Activated naive CD4-positive, alpha-beta T cell treated with anti-CD3 and anti-CD28 coated beads for 36 hours (primary cell): ENCODE measurements around the gene ATP6V0C. TPM values are rescaled to one million over a fixed set of nuclear protein-coding genes. Genes with fewer than 3 reads are reported as not detected.
"Not testable (repeated sequence)": the region's sequence is repeated elsewhere in the genome, so short reads cannot be mapped to it uniquely, and the experiment has no call there.

Experiments
- CTCF ChIA-PET: fragments of 350-600 bp; sonication (Branson Sonifier 250); formaldehyde crosslinking; loops from one replicate; lab custom pipeline; 2021; ENCODE audit warnings: antibody characterized with exemption; lab: Charles Lee
- DNase-seq: peaks from one replicate; pipeline ENCODE4 v3.0.0-alpha.2; 2020
- H3K27ac Mint-ChIP-seq: one replicate; pipeline ENCODE4 v1.8.0; 2021; ENCODE audit warnings: mild to moderate bottlenecking, mixed read lengths
- H3K27me3 Mint-ChIP-seq: one replicate; pipeline ENCODE4 v1.8.0; 2021; ENCODE audit warnings: low read depth, mixed read lengths
- H3K36me3 Mint-ChIP-seq: one replicate; pipeline ENCODE4 v1.8.0; 2021; ENCODE audit warnings: low read depth, mixed read lengths
- H3K4me1 Mint-ChIP-seq: one replicate; pipeline ENCODE4 v1.8.0; 2021; ENCODE audit warnings: low read depth, mixed read lengths
- H3K4me3 Mint-ChIP-seq: one replicate; pipeline ENCODE4 v1.8.0; 2021; ENCODE audit warnings: mild to moderate bottlenecking, moderate library complexity, mixed read lengths
- H3K9me3 Mint-ChIP-seq: one replicate; pipeline ENCODE4 v1.8.0; 2021; ENCODE audit warnings: mixed read lengths
- intact Hi-C: fragments of 100-400 bp; cut with micrococcal nuclease; formaldehyde crosslinking; loops from one replicate; pipeline ENCODE4 v1.15.1; 2023
- total RNA-seq, 2 experiments: library from RNA; stranded (reverse); gene quantifications; one replicate each; pipeline ENCODE4 v1.2.3, GENCODE V29; 2021

Gene ATP6V0C
- total RNA-seq, 2 experiments from 2014 or later: 81.9 TPM

DNA sequence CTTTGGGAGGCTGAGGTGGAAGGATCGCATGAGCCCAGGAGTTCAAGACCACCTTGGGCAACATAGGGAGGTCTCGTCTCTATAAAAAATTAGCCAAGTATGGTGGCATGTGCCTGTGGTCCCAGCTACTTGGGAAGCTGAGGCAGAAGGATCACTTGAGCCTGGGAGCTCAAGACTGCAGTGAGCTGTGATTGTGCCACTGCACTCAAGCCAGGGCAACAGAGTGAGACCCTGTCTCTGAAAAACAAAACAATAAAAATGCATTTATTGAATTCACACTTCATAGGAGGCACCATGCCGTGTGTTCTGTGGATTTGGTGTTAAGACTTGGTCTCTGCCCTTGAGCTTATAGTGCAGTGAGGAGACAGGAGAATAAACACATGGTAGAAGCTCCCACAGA lies 36.4 kb upstream of the ATP6V0C start:
- intact Hi-C loops: no loop called here
- Mint-ChIP-seq H3K4me1 (peaks cover 14% of the 10 kb centered on the region), H3K9me3 (no peaks in the 10 kb centered on the region), H3K36me3 (no peaks in the 10 kb centered on the region), H3K27ac (no peak overlapping the region), H3K27me3 (peaks cover 8% of the 10 kb centered on the region), H3K4me3 (no peak overlapping the region)
- DNase-seq: no peak
- CTCF ChIA-PET: interaction anchor here (1.0 kb wide), 1 partner anchor 9 kb away, joined by 3 read pairs; no protein-coding TSS in a partner anchor

DNA sequence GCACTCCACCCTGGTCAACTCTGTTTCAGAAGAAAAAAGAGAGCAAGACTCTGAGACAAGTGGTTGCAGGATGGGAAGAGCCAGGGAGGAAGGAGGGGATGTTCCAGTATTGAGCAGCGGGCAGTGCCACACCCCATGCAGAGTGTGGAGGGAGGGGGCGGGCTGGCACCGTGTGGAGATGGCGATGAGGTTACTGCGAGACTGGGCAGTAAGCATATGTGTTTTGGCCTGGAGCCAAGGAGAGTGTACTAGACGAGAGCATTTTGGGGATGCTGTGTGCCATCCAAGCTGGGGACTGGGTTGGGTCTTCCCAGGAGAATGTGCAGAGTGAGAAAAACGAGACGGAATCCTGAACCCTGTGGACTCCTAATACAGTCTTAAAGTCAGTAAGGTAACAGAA lies 35.5 kb upstream of the ATP6V0C start:
- H3K27me3 Mint-ChIP-seq: no peaks in the 10 kb centered on the region
- H3K36me3 Mint-ChIP-seq: no peaks in the 10 kb centered on the region
- intact Hi-C loops: no loop called here
- peaks cover 8% of the 10 kb centered on the region for H3K4me1 Mint-ChIP-seq
- no peak overlapping the region for H3K4me3 Mint-ChIP-seq
- CTCF ChIA-PET: no interaction called here
- DNase-seq: no peak
- no peak overlapping the region for H3K27ac Mint-ChIP-seq
- no peaks in the 10 kb centered on the region for H3K9me3 Mint-ChIP-seq

DNA sequence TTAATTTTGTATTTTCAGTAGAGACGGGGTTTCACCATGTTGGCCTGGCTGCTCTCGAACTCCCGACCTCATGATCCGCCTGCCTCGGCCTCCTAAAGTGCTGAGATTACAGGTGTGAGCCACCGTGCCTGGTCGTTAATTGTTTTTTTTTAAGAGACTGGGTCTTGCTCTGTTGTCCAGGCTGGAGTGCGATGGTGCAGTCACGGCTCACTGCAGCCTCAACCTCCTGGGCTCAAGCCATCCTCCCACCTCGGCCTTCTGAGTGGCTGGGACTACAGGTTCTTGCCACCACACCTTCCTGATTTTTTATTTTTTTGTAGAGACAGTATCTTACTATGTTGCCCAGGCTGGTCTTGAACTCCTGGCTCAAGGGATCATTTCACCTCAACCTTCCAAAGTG lies 33.8 kb upstream of the ATP6V0C start:
- CTCF ChIA-PET: interaction anchor here (1.4 kb wide), 1 partner anchor 20 kb away, joined by 3 read pairs; no protein-coding TSS in a partner anchor
- H3K4me1 Mint-ChIP-seq, H3K27me3 Mint-ChIP-seq, H3K9me3 Mint-ChIP-seq, intact Hi-C loops, H3K4me3 Mint-ChIP-seq, DNase-seq, H3K36me3 Mint-ChIP-seq, H3K27ac Mint-ChIP-seq: not testable (repeated sequence)

DNA sequence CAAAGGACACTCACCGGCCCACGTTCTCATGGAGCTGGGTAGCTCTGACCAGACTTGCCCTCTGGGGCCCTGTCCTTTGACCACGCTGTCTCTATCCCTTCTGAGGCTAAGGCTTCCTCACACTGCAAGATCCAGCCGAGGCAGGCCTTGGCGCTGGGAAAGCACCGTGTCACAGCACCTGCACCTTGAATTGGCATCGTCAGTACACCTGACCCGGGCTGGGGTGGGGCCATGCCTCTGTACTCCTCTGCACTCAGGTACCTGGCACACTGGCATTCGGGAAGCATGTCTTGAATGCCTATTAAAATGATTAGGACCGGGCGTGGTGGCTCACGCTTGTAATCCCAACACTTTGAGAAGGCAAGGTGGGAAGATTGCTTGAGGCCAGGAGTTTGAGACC lies 32.8 kb upstream of the ATP6V0C start:
- Mint-ChIP-seq H3K27me3 (no peaks in the 10 kb centered on the region), H3K9me3 (no peaks in the 10 kb centered on the region), H3K27ac (no peak overlapping the region), H3K4me3 (no peak overlapping the region), H3K4me1 (peaks cover 5% of the 10 kb centered on the region), H3K36me3 (no peaks in the 10 kb centered on the region)
- no peak for DNase-seq
- intact Hi-C loops: no loop called here
- CTCF ChIA-PET: interaction anchor here (1.4 kb wide), 1 partner anchor 19 kb away, joined by 3 read pairs; no protein-coding TSS in a partner anchor

DNA sequence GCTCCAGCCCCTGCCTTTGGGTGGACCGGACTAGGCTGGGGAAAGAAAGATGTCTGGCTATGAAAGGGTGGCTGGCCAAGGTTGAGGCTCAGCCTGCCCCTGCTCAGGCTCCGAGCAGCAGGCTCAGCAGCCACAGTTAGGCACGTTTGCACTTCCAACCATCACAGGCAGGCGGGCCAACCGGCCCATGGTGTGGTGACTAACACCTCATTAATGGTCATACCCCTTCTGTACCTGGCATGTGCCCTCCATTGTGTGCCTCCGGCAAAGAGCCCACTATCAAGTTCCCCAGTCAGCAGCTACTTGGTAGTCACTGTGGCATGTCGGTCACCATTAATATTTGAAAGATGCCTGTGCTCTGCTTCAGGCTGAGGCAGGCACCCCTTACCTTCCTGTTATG lies 32.1 kb upstream of the ATP6V0C start:
- Mint-ChIP-seq H3K27ac (no peak overlapping the region), H3K4me3 (no peak overlapping the region), H3K27me3 (no peaks in the 10 kb centered on the region)

DNA sequence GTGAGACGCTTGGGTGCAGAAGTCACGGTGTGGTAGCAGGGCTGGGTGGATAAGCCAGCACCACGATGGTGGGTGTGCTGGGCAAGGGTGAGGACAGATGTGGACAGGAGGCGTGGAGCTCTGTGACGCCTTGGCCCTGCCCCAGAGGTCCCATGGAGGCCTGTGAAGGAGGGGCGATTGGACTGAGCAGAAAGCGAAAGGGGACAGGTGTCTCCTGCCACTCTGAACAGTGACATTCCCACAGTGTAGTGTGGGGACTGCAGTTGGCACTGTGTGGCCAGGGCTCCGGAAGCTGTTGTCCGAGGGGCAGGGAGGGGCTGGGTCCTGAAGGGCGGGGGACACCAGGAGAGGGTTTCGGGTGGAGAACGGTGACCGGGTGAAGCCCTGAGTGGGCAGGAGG lies 31.5 kb upstream of the ATP6V0C start:
- Mint-ChIP-seq H3K36me3 (peaks cover 1% of the 10 kb centered on the region), H3K27me3 (no peaks in the 10 kb centered on the region), H3K4me1 (peaks cover 7% of the 10 kb centered on the region), H3K4me3 (no peak overlapping the region), H3K27ac (no peak overlapping the region), H3K9me3 (no peaks in the 10 kb centered on the region)
- CTCF ChIA-PET: interaction anchor here (0.6 kb wide), 1 partner anchor 14 kb away, joined by 3 read pairs; no protein-coding TSS in a partner anchor
- intact Hi-C loops: no loop called here
- DNase-seq: no peak

More for the DNA sequence above, 32.1 kb upstream of the ATP6V0C start:
- intact Hi-C loops: no loop called here
- Mint-ChIP-seq H3K36me3 (no peaks in the 10 kb centered on the region), H3K4me1 (peaks cover 1% of the 10 kb centered on the region), H3K9me3 (no peaks in the 10 kb centered on the region)
- no peak for DNase-seq
- CTCF ChIA-PET: interaction anchor here (1.4 kb wide), 1 partner anchor 19 kb away, joined by 3 read pairs; no protein-coding TSS in a partner anchor

DNA sequence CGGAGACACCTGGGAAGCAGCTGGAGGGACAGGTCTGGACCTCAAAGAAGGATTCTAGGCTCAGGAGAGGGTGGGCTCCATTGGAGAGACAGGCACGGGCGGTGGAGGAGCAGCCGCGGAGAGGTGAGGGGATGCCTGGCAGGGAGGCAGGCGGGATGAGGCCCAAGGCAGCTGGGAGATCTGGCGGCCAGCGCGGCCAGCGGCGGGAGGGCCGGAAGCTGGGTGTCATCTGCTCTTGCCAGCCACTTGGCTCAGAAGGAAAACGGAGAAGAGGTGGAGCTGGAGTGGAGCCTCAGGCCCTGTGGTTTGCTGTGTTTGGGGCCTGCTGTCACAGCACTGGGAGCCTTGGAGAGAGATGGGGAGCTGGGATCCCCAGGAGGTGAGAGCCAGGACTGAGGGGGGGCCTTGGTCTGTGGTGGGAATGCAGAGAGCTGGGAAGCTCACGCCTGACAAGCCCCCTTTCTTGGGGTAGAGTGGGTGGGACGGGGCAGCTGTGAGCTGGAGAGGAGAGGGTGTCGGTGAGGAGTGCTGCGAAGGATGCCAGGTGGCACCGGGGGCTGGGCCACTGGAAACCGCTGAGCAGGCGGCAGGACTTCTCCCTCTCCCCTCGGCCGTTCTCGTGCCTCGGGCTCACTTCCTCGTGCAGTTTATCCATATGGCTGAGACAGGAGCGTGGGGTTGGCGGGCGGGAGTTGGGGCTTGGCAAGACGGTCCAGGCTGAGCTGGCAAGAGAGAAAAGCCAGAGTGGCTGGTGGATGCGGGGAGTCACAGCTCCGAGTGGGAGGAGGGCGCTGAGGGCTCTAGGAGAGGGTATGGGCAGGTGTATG lies 30.8 kb upstream of the ATP6V0C start:
- Mint-ChIP-seq H3K9me3 (no peaks in the 10 kb centered on the region), H3K4me1 (peaks cover 12% of the 10 kb centered on the region), H3K27ac (no peak overlapping the region), H3K4me3 (no peak overlapping the region), H3K36me3 (peaks cover 1% of the 10 kb centered on the region), H3K27me3 (no peaks in the 10 kb centered on the region)
- CTCF ChIA-PET: interaction anchor here (0.6 kb wide), 1 partner anchor 14 kb away, joined by 3 read pairs; no protein-coding TSS in a partner anchor
- no peak for DNase-seq
- intact Hi-C loops: no loop called here

DNA sequence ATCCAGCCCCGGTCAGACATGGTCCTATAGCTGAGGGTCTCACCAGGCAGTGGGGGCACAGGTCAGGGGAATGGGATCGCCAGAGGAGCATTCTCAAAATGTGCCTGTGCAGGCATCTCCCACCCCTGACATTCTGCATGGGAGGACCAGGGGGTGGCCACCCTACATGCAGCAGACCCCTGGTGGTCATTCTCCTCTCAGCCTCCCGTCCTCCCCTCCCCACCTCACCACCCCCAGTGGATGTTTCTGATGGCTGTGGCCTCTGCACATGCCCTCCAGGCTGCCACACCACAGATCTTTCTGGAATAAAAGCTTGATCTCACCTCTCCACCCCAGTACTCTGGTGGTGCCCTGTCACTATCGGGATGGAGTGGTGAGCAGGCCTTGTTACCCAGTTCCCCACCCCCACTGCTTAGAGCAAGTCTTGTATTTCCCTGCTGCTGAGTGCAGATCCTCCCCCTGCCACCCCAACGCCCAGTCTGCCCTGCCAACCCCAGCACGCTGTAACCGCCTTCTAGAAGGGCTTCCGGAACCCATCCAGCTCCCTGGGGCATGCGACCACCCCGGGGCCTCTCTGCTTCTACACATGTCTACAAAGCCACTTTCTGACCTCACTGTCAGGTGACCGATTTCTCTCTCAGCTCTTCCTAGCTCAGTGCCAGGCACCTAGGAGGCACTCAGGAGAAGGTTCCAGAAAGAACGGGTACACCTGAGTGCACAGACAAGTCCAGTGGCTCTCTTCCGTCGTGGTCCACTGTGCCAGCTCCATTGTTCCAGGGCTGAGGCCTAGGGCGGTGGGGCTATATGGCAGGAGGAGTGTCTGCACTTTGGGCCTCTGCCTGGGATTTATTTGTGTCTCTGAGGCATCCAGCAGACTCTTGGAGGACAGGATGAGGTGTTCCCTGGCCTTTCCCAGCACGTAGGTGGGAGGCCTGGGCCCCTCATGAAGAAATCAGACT lies 29.5 kb upstream of the ATP6V0C start:
- no peaks in the 10 kb centered on the region for H3K27me3 Mint-ChIP-seq
- intact Hi-C loops: no loop called here
- CTCF ChIA-PET: no interaction called here
- H3K27ac Mint-ChIP-seq: no peak overlapping the region
- no peaks in the 10 kb centered on the region for H3K9me3 Mint-ChIP-seq
- H3K4me3 Mint-ChIP-seq: no peak overlapping the region
- H3K36me3 Mint-ChIP-seq: peaks cover 1% of the 10 kb centered on the region
- DNase-seq: no peak
- peaks cover 16% of the 10 kb centered on the region for H3K4me1 Mint-ChIP-seq

DNA sequence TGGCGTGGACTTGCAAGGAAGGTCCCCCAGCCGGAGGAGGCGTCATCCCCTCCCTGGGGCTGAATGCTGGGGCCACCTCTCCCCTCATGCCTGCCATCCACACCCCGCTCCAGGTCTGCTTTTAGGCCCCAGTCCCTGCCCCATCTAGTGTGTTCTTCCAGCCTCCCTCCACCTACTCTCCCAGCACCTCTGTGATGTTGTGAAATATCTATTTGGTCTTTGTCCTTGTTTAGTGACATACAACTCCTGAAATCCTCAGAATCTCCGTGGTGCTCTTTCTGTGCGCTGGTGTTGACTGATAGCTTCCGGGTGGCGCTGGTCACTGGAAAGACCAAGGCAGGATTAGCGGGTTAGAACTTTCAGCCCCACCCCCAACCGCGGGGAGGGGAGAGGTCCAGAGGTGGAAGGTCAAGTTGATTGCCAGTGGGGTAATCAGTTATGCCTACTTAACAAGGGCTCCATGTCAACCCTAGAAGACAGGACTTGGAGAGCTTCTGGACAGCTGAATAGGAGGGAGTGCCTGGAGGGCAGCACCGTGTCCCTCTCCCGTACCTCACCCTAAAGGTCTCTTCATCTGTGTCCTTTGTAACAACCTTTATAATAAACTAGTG lies 28.7 kb upstream of the ATP6V0C start:
- no peaks in the 10 kb centered on the region for H3K9me3 Mint-ChIP-seq
- H3K27me3 Mint-ChIP-seq: no peaks in the 10 kb centered on the region
- H3K27ac Mint-ChIP-seq: no peak overlapping the region
- H3K4me3 Mint-ChIP-seq: no peak overlapping the region
- no peak for DNase-seq
- CTCF ChIA-PET: no interaction called here
- intact Hi-C loops: loop anchor here (5.0 kb wide), 1 partner anchor 233 kb away; the partner anchor contains the start of gene ECI1
- peaks cover 1% of the 10 kb centered on the region for H3K36me3 Mint-ChIP-seq
- H3K4me1 Mint-ChIP-seq: peaks cover 16% of the 10 kb centered on the region

DNA sequence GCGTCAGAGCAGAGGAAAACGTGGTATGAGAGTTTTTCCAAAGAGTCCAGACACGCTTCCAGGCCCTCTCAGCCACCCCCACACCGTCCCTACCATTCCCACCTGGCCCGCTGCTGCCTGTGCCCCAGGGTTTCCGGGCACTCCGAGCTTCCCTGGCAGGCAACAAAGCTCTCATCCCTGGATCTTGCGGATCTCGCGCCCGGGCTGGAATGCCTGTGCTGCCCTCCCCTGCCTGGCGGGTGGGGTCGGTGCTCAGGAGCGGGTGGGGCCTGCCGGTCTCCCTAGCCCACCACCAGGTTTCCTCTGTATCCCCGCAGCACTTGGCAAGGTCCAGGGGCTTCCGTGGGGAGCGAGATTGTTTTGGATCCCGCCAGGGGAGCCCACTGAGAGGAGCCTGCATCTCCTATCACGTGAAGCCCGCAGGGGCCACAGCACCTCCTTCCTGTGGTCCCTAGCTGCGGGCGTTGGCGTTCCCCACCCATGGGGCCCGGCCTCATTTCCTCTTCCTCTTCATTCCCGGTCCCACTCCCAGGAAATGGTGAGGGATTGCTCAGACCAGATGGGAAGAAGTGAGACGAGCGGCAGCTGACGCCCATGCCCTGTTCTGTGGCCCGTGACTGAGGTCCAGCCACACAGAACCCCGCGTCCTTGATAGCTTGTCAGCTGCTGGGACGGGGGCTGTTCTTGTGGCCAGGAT lies 27.8 kb upstream of the ATP6V0C start:
- peaks cover 16% of the 10 kb centered on the region for H3K4me1 Mint-ChIP-seq
- H3K9me3 Mint-ChIP-seq: no peaks in the 10 kb centered on the region
- DNase-seq: no peak
- CTCF ChIA-PET: interaction anchor here (0.9 to 1.2 kb wide), 3 partner anchors 9 to 16 kb away, joined by 3 read pairs; partner anchors contain the start of gene TBC1D24
- no peaks in the 10 kb centered on the region for H3K27me3 Mint-ChIP-seq
- peaks cover 1% of the 10 kb centered on the region for H3K36me3 Mint-ChIP-seq
- no peak overlapping the region for H3K4me3 Mint-ChIP-seq
- H3K27ac Mint-ChIP-seq: no peak overlapping the region
- intact Hi-C loops: loop anchor here (2.0 to 5.0 kb wide), 2 partner anchors 234 to 291 kb away; partner anchors contain the start of gene ECI1
